GM18519 (cell line): ENCODE measurements around the gene MBTD1.

Experiments
- ATAC-seq: cut with Tn5 transposase; IDR thresholded peaks from one replicate; pipeline ENCODE4 v1.9.1; 2021; ENCODE audit warnings: mild to moderate bottlenecking, moderate library complexity; ENCODE audit not compliant: unreplicated experiment, low FRiP score

MBTD1 gene

DNA sequence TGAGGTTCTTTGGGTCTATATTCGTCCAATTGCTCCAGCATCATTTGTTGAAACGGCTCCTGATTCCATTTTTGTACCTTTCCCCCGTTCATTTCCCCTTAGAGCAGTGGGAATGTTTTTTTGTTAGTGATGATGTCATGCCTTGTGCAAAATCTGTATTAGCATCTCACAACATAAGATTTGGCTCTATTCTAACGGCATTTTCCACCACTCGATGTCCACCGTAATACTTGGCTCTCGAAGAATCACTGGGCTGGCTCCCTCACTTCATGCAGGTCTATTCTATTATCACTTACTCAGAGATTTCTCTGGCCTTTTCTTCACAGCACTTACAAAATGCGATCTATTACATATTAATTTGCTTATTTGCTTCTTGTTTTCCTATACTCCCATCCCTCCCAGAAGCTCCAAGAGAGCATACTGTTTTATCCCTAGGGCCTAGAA, 107.1 kb downstream of the MBTD1 start:
- no peak for ATAC-seq

DNA sequence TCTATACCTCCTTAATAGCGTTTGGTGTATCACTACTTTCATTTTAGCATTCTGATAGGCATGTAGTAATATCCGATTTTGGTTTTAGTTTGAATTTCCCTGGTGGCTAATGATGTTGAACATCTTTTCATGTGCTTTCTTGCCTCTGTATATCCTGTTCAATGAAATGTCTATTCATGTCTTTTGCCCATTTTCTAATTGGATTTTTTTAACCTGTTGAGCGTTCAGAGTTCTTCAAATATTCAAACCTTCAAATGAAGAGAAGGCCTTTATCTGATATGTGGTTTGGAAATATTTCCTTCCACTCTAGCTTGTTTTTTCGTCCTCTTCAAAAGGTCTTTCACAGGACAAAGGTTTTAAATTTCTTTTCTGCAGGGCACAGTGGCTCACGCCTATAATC, 108.9 kb downstream of the MBTD1 start:
- no peak for ATAC-seq

DNA sequence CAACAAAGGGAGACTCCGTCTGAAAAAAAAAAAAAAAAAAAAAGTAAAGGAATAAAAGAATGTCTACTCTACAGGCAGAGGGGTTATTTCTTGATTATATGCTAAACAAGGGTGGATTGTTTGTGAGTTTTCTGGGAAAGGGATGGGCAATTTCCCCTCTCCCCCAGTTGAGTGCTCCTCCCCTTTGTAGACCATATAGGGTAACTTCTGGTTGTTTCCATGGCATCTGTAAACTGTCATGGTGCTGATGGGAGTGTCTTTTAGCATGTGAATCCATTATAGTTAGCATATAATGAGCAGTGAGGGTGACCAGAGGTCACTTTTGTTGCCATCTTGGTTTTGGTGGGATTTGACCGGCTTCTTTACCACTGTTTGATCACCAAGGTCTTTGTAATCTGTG, 110.7 kb downstream of the MBTD1 start:
- no peak for ATAC-seq

DNA sequence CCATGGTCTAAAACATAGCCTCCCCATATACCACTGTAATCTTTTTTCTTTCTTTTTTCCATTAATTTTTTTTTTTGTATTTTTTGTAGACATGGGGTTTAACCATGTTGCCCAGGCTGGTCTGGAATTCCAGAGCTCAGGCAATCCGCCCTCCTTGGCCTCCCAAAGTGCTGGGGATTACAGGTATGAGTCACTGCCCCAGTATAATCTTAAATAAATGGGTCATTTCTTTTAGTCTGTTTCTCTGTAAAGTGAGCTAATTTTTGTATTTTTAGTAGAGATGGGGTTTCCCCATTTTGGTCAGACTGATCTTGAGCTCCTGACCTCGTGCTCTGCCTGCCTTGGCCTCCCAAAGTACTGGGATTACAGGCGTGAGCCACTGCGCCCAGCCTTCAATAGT, 112.2 kb downstream of the MBTD1 start:
- ATAC-seq, result no peak

DNA sequence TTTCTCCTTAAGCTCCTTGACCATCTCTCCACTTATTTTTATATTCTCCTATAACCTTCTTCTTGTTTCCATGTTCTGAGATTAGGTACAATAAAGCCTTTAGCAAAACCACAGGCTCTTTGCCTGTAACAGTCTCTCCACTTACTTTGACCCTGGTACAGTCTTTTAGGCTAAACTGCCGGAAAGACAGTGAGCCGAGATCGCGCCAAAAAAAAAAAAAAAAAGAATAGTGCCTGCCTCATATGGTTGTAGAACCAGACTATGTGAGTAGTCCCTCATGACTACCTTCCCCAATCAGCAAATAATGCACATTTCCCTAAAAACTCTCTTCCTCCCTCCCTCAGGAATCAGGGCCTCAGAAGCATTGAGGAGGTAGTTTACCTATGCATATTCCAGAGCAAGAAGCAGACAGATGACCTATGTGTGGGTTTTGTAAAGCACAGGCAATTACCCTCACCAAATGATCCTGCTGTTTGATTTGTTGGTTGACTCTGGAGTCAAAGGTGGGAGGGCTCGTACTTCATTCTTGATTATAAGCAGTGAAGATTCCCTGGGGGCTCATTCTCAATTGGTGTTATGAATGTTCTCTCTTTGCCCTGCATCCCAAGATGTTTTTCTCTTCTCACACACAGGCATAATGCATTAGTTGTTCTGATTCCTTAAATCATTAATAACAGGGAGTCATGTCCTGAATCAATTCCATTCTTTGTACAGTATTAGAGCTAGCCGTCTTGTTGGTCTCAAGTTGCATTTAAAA, 115.4 kb downstream of the MBTD1 start:
- ATAC-seq, result no peak

DNA sequence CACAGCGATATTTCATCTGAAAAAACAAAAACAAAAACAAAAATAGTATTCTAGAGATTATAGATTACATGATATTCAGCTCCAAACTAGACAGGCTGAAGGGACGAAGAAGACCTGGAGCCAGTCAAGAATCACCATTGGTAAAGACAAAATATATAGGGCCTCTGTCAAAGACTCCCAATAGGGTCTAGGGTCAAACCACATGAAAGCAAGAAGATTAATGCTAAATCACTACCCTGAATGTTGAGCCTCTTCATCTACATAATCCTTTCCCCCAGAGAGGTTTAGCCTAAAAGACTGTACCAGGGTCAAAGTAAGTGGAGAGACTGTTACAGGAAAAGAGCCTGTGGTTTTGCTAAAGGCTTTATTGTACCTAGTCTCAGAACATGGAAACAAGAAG, 117.3 kb downstream of the MBTD1 start:
- ATAC-seq, result no peak

DNA sequence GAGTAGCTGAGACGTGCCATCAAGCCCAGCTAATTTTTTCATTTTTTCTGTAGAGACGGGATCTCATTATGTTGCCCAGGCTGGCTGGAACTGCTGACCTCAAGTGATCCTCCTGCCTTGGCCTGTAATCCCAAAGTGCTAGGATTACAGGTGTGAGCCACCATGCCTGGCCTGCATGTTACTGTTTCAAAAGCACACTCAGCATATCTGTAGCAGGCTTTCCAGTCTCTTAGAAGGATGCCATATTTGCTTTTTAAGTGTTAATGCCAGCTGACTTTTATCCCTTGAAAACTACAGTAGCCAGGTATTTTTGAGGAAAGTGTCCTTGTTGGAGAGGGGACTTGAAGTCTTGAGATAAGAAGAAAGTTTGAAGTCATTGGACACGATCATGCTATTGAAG, 123.9 kb downstream of the MBTD1 start:
- no peak for ATAC-seq

DNA sequence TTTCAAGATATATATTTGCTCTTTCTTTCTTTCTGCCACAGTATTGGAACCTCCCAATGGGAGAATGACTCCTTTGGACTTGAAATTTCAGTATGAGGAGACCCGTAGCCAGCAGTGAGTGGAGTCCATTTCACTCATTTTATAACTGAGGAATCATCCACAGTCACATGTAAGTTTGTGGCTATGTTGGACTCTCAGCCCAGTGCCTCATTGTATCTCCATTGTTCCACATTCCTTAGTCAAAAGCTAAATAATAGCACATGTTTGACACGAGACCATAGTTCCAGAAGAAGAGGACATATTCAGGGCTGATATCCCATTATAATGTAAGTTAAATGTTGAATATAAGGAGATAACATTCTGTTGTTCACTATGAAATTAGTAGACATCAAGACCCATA, 126.5 kb downstream of the MBTD1 start:
- no peak for ATAC-seq

DNA sequence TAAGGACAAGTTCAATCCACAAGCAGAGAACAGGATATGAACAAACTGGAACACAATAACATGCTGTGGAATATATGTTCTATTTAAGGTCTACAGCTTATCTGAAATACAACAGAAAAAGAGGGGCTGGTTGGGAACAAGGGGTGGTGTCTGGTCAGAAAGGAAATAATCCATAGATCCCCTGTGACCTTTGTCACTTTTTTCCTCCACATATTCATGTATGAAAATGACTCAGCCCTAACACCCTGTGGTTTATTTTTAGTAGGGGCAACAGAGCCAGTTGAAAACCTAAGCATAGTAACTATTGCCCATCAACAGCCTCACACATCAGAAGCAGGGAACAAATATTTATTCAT, 126.9 kb downstream of the MBTD1 start:
- no peak for ATAC-seq

DNA sequence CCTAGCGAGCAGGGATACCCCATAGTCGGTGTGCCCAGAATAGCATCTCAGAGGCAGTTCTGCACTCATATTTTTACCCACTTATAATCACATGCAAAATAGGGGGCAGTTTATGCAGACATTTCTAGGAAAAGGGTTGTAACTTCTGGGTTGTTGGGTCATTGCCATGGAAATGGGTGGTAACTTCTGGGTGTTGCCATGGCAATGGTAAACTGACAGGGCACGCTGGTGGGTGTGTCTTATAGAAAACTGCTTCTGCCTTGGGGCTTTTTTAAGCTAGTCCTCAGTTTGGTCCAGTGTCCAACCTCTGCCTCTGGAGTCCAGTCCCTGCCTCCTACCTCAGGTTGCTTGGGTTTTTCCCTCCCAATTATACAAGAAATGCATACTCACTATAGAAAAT, 131.8 kb downstream of the MBTD1 start:
- no peak for ATAC-seq
